ENCODE results near the gene MTHFD2L.

GRCh38 chr4:74121643-74122579, 36.0 kb upstream of the MTHFD2L start:
- TF ChIP-seq CTCF (IDR thresholded peaks at IDR 0.05) = no peak
- no peak for TF ChIP-seq POLR2AphosphoS5 (IDR thresholded peaks at IDR 0.05)
- no peak for TF ChIP-seq POLR2A (IDR thresholded peaks at IDR 0.05)
- no peak for TF ChIP-seq EP300 (IDR thresholded peaks at IDR 0.05)
